ENCODE measurements around the gene NDST3. TPM values are rescaled to one million over a fixed set of nuclear protein-coding genes. Genes with fewer than 3 reads are reported as not detected.

Gene NDST3
- total and polyA plus RNA-seq, 2 of the 13 experiments (the other 11 are each of a cell fraction or from before 2014, with no cell fraction given): not detected

DNA sequence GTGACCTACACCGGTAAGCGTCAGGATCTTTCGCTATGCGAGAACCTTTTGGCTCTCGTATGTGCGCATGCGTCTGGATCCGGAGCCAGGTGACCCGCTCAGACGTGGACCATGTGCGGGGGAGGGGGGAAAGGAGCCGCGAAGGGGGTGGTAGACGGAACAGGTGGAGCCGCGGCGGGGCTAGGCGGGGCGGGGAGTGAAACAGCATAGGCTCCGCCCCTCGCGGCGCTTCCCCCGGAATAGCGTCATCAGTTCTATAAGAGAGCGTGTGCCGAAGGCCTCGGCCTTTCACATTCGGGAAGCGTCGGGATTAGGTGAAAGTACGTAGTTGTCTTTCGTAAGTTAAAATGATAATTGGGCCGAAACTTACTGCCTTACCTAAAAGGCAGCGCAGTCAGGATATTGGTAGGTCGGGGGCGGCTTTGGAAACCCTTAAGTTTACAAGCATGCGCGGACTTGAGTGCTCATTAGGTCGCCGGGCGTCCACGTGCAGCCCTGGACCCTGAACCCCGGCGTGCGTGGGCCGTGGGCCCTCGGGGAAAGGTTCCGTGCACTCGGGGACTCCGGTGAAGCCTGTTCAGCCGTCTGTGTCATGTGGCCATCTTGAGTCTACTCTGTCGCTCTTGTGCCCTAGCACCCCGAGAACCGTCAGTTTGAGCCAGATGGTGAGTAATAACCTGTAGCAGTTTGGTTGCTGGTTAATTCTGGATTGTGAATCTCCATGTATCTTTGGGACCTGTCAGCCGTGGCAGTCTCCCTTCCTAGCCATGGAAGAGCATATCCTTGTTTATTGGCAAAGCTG is 244.4 kb downstream of the NDST3 start (continued):
- TF ChIP-seq YEATS2 (CRISPR knock-in tag; IDR thresholded peaks at IDR 0.05; ENCODE audit: borderline replicate concordance) (peak; percentile 99), KLF11 (CRISPR knock-in tag; IDR thresholded peaks at IDR 0.05) (peak; percentile 72; the same call in 1 of the 2 replicates), ZNF296 (CRISPR knock-in tag; conservative IDR thresholded peaks at IDR 0.05) (no peak), ZNF451 (CRISPR knock-in tag; IDR thresholded peaks at IDR 0.05) (0 out of 2 replicates have a peak, but pooled peaks have one; percentile 29), ZFX (CRISPR knock-in tag; IDR thresholded peaks at IDR 0.05; ENCODE audit: low read depth) (peak; percentile 99), TGIF2 (CRISPR knock-in tag; IDR thresholded peaks at IDR 0.05) (0 out of 2 replicates have a peak, but pooled peaks have one; percentile 79), KLF15 (CRISPR knock-in tag; IDR thresholded peaks at IDR 0.05; ENCODE audit: borderline replicate concordance) (peak; percentile 56; the same call in 1 of the 2 replicates), FOSL1 (CRISPR knock-in tag; IDR thresholded peaks at IDR 0.05; ENCODE audit: borderline replicate concordance) (0 out of 2 replicates have a peak, but pooled peaks have one; percentile 26), THYN1 (CRISPR knock-in tag; IDR thresholded peaks at IDR 0.05; ENCODE audit: borderline replicate concordance, low read depth) (no peak), TBP (CRISPR knock-in tag; IDR thresholded peaks at IDR 0.05) (no peak), ZNF703 (CRISPR knock-in tag; IDR thresholded peaks at IDR 0.05; ENCODE audit: borderline replicate concordance) (no peak), SP140L (CRISPR knock-in tag; IDR thresholded peaks at IDR 0.05; ENCODE audit: borderline replicate concordance) (peak; percentile 80; the same call in 1 of the 2 replicates), ZNF33B (CRISPR knock-in tag; IDR thresholded peaks at IDR 0.05) (no peak; the same call in 1 of the 2 replicates), DPF2 (CRISPR knock-in tag; IDR thresholded peaks at IDR 0.05; ENCODE audit: borderline replicate concordance, low read depth) (no peak), IKZF4 (CRISPR knock-in tag; IDR thresholded peaks at IDR 0.05; ENCODE audit: borderline replicate concordance, low read depth, not compliant biosample characterization) (peak; percentile 24)
- TF ChIP-seq, protein P1, sequence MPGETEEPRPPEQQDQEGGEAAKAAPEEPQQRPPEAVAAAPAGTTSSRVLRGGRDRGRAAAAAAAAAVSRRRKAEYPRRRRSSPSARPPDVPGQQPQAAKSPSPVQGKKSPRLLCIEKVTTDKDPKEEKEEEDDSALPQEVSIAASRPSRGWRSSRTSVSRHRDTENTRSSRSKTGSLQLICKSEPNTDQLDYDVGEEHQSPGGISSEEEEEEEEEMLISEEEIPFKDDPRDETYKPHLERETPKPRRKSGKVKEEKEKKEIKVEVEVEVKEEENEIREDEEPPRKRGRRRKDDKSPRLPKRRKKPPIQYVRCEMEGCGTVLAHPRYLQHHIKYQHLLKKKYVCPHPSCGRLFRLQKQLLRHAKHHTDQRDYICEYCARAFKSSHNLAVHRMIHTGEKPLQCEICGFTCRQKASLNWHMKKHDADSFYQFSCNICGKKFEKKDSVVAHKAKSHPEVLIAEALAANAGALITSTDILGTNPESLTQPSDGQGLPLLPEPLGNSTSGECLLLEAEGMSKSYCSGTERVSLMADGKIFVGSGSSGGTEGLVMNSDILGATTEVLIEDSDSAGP (CRISPR knock-in tag; IDR thresholded peaks at IDR 0.05; ENCODE audit: borderline replicate concordance): peak; percentile 91
- TF ChIP-seq, protein P2, sequence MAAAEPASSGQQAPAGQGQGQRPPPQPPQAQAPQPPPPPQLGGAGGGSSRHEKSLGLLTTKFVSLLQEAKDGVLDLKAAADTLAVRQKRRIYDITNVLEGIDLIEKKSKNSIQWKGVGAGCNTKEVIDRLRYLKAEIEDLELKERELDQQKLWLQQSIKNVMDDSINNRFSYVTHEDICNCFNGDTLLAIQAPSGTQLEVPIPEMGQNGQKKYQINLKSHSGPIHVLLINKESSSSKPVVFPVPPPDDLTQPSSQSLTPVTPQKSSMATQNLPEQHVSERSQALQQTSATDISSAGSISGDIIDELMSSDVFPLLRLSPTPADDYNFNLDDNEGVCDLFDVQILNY (CRISPR knock-in tag; conservative IDR thresholded peaks at IDR 0.05): no peak
- TF ChIP-seq, protein P3, sequence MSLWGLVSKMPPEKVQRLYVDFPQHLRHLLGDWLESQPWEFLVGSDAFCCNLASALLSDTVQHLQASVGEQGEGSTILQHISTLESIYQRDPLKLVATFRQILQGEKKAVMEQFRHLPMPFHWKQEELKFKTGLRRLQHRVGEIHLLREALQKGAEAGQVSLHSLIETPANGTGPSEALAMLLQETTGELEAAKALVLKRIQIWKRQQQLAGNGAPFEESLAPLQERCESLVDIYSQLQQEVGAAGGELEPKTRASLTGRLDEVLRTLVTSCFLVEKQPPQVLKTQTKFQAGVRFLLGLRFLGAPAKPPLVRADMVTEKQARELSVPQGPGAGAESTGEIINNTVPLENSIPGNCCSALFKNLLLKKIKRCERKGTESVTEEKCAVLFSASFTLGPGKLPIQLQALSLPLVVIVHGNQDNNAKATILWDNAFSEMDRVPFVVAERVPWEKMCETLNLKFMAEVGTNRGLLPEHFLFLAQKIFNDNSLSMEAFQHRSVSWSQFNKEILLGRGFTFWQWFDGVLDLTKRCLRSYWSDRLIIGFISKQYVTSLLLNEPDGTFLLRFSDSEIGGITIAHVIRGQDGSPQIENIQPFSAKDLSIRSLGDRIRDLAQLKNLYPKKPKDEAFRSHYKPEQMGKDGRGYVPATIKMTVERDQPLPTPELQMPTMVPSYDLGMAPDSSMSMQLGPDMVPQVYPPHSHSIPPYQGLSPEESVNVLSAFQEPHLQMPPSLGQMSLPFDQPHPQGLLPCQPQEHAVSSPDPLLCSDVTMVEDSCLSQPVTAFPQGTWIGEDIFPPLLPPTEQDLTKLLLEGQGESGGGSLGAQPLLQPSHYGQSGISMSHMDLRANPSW (CRISPR knock-in tag; IDR thresholded peaks at IDR 0.05; ENCODE audit: borderline replicate concordance): peak; percentile 33; the same call in 1 of the 2 replicates
- TF ChIP-seq, protein P4, sequence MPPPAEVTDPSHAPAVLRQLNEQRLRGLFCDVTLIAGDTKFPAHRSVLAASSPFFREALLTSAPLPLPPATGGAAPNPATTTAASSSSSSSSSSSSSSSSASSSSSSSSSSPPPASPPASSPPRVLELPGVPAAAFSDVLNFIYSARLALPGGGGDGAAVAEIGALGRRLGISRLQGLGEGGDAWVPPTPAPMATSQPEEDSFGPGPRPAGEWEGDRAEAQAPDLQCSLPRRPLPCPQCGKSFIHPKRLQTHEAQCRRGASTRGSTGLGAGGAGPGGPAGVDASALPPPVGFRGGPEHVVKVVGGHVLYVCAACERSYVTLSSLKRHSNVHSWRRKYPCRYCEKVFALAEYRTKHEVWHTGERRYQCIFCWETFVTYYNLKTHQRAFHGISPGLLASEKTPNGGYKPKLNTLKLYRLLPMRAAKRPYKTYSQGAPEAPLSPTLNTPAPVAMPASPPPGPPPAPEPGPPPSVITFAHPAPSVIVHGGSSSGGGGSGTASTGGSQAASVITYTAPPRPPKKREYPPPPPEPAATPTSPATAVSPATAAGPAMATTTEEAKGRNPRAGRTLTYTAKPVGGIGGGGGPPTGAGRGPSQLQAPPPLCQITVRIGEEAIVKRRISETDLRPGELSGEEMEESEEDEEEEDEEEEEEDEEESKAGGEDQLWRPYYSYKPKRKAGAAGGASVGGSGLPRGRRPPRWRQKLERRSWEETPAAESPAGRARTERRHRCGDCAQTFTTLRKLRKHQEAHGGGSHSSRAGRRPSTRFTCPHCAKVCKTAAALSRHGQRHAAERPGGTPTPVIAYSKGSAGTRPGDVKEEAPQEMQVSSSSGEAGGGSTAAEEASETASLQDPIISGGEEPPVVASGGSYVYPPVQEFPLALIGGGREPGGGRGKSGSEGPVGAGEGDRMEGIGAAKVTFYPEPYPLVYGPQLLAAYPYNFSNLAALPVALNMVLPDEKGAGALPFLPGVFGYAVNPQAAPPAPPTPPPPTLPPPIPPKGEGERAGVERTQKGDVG (CRISPR knock-in tag; IDR thresholded peaks at IDR 0.05; ENCODE audit: borderline replicate concordance): no peak; the same call in 1 of the 2 replicates
